Sigmoid colon (tissue), 4 donors: ENCODE results near the gene DUS3L.

Source experiments
- POLR2A ChIP-seq, 2 donors: fragments of 450-650 bp; IDR thresholded peaks; one replicate each; pipeline ENCODE4 v1.6.1; 2016; ENCODE audit warnings: antibody characterized with exemption in 2 of 2, mild to moderate bottlenecking in 2 of 2, moderate library complexity in 2 of 2
- POLR2AphosphoS5 ChIP-seq, 4 donors: sonication (generic); formaldehyde crosslinking; IDR thresholded peaks; one replicate each; pipeline ENCODE4 v1.6.1; 2017; ENCODE audit warnings: antibody characterized with exemption in 4 of 4
- TF ChIP-seq, protein P1 (sequence below), 4 experiments: fragments of 450-650 bp in 3 of 4; fragments of 200-600 bp in 1 of 4; IDR thresholded peaks; one replicate each; pipeline ENCODE4 v1.5.1; 2016 to 2019; ENCODE audit warnings: antibody characterized with exemption in 4 of 4, mild to moderate bottlenecking in 3 of 4, moderate library complexity in 2 of 4

- TF ChIP-seq, protein P1, sequence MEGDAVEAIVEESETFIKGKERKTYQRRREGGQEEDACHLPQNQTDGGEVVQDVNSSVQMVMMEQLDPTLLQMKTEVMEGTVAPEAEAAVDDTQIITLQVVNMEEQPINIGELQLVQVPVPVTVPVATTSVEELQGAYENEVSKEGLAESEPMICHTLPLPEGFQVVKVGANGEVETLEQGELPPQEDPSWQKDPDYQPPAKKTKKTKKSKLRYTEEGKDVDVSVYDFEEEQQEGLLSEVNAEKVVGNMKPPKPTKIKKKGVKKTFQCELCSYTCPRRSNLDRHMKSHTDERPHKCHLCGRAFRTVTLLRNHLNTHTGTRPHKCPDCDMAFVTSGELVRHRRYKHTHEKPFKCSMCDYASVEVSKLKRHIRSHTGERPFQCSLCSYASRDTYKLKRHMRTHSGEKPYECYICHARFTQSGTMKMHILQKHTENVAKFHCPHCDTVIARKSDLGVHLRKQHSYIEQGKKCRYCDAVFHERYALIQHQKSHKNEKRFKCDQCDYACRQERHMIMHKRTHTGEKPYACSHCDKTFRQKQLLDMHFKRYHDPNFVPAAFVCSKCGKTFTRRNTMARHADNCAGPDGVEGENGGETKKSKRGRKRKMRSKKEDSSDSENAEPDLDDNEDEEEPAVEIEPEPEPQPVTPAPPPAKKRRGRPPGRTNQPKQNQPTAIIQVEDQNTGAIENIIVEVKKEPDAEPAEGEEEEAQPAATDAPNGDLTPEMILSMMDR (IDR thresholded peaks at IDR 0.05) = no peak
- TF ChIP-seq POLR2AphosphoS5 (IDR thresholded peaks at IDR 0.05) = no peak
- no peak for TF ChIP-seq POLR2A (IDR thresholded peaks at IDR 0.05)
Measured at GRCh38 chr19:5751709-5752108, 39.3 kb downstream of the DUS3L start.
